Measurements from ENCODE around the gene TAF11.
"Not testable (repeated sequence)": the region's sequence is repeated elsewhere in the genome, so short reads cannot be mapped to it uniquely, and the experiment has no call there.

The TAF11 gene

DNA sequence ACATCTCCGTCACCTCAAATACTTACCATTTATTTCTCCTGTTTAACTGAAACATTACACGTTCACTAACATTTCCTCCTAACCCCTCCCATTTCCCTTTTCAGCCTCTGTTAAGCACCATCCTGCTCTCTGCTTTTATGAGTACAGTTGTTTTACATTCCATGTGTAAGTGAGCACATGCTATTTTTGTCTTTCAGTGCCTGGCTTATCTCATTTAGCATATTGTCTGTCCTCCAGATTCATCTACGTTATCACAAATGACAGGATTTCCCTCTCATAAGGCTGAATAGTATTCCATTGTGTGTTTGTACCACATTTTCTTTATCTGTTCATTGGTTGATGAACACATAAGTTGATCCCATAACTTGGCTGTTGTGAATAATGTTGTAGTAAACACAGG is 22.7 kb downstream of the TAF11 start:
- peak; percentile 85 for DNase-seq (ENCODE audit: low read depth)

DNA sequence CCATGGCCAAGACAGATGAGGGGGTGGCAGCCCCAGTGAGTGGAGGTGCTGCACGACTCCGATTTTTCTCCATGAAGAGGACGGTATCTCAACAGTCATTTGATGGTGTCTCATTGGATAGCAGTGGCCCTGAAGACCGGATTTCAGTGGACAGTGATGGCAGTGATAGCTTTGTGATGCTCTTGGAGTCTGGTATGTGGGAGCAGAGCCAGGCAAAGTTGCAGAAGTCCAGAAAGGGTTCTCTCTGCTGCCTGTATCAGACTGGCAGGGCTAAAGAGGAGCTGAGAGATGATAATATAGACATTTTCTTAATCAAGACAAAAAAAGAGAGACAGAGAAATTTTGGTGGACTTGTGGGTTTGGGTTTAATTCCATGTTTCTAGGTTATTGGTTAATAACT is 23.8 kb downstream of the TAF11 start:
- no peak for DNase-seq (ENCODE audit: low read depth)

DNA sequence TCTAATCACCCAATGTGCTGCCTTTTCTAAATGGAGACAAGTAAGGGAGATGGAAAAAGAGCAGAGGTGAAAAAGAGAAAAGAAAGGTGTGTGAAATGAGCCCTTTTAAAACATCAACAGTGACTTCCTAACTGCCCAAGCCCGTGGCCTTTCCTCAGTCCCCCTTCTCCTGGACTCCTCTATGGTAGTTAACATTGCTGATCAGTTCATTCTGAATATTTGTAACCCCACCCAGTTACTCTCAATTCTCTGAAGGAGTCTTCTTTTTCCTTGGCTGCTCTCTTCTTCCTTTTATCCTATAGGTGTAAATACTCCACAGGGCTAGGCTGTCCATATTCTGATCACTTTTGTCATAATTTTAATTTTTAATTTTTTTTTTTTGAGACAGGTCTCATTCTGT is 27.1 kb downstream of the TAF11 start:
- DNase-seq (ENCODE audit: low read depth): no peak

DNA sequence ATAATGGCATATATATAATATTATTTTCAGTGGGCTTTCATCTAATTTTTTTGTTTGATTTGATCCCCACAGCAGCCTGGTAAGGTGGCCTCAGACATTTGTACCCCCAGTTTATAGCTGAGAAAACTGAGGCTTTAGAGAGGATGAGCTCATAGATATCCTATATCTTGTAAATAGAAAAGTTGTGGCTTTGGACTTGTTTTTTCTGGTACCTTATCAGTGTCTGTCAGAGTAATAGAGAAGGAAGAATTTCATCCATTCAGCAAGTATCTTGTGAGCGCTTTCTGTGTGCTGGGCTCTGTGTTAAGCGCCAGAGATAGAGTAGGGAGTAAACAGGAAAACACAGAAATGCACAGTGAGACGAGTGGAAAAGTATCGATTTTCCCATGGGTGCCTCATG is 27.9 kb downstream of the TAF11 start:
- no peak for DNase-seq (ENCODE audit: low read depth)

DNA sequence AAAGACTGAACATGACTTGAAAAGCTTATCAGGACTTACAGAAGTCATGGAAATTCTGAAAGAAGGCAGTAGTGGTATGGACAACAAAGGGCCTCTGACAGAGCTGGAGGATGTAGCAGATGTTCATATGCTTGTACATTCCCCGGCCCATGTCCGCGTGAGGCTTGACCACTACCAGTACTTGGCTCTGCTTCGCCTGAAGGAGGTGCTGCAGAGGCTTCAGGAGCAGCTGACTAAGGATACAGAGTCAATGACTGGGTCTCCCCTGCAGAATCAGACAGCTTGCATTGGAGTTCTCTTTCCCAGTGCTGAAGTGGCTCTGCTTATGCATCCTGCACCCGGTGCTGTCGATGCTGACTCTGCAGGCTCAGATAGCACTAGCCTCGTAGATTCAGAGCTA is 29.2 kb downstream of the TAF11 start:
- no peak for DNase-seq (ENCODE audit: low read depth)

DNA sequence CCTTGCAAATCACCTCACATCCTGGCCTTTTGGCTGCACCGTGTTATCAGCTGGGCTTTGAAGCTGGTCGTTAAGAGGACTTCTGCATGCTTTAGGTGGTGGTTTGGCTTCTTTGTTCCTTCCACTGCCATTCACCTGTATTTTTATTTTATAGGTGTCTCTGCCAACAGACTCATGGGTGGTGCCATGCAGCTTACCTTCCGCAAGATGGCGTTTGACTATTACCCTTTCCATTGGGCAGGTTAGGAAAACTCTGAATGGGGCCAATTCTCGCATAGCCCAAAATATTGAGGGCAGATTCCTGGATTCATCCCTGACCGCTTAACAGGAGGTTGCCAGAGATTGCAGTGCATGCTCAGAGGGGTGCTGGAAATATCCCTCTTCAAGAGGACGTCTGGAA is 32.4 kb downstream of the TAF11 start:
- no peak for DNase-seq (ENCODE audit: low read depth)

DNA sequence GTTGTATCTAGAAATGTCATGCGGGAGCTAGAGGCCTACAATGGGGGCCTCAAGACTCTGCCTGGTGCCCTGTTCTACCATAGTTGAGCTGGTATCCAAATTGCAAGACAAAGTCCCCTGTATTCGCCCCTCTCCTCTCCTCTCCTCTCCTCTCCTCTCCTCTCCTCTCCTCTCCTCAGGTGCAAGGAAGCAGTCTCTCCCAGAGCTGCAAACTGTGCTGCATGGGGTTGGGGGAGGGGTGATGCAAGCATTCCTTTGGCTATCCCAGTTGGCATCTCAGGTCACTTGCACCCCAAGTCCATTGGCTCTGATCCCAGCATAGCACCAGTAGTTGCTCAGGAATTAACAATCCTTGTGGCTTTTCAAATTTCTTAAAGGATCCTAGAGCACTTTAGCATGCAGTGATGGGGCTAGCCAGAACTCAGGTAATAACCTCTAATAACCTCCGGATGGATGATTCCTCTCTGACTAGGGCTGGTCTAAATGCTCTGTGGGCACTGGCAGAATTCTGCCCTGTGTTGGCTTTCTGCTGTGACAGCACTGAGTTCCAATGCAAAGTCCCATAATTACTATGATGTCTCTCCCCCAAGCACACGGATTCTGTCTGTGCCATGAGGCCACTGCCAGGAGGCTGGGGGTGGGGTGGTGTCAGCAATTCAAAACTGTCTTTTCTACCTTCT is 35.3 kb downstream of the TAF11 start:
- no peak for DNase-seq (ENCODE audit: low read depth)

DNA sequence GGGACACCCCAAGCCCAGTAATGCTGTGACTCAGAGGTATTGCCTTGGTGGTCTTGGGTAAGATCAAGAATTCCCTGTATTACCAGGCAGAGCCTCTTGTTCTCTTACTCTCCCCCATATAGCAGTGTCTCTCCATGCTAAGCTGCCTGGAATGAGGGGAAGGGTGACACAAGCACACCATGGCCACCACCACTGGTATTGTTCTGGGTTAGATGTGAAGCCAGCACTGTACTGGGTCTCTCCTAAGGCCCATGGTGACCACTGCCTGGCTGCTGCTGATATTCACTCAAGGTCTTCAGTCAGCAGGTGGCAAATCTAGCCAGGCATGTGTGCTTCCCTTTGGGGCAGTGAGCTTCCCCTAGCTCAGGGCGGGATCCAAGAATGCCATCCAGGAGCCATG is 36.5 kb downstream of the TAF11 start:
- no peak for DNase-seq (ENCODE audit: low read depth)

DNA sequence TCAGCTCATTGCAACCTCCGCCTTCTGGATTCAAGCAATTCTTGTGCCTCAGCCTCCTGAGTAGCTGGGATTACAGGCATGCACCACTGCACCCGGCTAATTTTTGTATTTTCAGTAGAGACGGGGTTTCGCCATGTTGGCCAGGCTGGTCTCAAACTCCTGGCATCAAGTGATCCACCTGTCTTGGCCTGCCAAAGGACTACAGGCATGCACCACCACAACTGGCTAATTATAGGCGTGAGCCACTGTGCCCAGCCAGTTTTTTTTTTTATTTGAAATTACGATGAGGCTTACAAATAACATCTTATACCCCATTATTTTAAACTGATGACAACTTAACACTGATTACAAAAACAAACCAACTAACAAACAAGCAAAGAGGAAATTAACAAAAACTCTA is 38.8 kb downstream of the TAF11 start:
- not testable (repeated sequence) for DNase-seq (ENCODE audit: low read depth)

DNA sequence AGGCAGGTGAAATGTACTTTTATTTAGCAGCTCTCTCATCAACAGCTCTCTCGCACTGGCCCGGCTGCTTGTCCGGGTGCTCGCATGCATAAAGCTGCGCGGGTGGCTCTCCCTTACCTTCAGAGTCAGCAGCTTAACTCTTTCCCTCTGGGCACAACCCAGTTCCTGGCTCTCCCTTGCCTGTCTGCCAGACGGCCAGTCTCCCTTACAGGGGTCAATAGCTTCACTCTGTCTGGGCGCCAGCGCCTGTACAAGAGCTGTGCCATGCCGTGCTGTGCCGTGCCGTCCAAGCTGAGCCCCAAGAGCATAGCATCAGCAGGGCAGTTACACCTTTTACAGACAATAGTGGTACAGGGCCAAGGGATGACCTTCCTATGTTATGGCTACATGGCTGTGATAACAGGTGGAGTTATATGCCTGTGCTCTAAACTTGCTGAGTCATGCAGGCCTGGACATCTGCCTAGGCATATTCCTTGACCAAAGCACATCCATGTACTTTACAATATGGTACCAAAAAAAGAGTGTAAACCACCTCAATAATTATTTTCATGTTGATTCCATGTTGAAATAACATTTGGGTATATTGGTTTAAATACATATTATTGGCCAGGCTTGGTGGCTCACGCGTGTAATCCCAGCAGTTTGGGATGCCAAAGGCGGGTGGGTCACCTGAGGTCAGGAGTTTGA is 48.0 kb downstream of the TAF11 start:
- DNase-seq (ENCODE audit: low read depth): no peak

DNA sequence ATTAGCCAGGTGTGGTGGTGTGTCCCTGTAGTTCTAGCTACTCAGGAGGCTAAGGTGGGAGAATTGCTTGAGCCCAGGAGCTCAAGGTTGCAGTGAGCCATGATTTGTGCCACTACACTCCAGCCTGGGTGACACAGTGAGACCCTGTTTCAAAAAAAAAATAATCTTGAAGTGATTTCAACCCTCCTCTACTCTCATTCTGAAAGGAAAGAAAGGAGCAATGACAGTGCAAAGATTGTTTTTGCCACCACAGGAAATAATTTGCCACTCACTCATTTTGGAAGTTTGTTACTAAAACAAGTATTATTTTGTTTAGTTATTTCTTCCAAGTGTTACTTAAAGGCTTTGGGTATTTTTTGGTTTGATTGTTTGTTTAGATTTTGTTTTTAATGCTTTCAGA is 50.3 kb downstream of the TAF11 start:
- DNase-seq (ENCODE audit: low read depth): no peak

DNA sequence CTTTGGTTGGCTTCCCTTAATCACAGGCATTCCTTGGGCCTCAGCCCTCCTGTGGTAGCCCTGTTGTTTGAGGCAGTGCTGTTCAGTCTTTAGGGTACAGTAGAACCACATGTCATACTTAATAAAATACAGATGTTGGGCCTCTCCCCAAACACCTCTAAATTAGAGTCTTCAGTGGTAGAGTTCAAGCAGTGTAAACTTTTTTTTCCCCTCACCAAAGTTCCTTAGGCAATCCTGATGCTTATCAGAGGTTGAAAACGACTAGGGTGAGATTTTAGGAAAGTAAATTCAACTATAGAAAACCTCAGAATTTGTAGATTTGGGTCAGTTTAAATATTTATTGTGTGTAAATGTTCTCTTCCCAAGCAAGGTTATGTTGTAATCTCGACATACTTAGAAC is 51.4 kb downstream of the TAF11 start:
- no peak for DNase-seq (ENCODE audit: low read depth)

DNA sequence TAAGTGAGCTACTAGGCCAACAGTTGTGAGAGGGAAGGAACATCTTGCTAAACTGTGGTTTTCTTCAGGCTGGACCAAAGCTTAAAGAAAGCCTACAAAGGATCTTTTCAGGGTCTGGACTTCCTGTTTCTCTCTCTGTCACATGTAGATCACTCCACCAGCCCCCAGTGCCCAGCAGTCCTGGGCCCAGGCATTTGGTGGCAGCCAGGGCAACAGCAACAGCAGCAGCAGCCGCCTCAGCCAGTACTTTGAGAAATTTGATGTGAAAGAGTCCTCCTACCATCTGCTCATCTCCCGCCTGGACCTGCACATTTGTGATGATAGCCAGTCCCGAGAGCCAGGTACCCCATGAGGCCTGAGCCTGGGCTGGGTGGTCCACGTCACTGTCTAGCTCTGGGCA is 51.8 kb downstream of the TAF11 start:
- no peak for DNase-seq (ENCODE audit: low read depth)

DNA sequence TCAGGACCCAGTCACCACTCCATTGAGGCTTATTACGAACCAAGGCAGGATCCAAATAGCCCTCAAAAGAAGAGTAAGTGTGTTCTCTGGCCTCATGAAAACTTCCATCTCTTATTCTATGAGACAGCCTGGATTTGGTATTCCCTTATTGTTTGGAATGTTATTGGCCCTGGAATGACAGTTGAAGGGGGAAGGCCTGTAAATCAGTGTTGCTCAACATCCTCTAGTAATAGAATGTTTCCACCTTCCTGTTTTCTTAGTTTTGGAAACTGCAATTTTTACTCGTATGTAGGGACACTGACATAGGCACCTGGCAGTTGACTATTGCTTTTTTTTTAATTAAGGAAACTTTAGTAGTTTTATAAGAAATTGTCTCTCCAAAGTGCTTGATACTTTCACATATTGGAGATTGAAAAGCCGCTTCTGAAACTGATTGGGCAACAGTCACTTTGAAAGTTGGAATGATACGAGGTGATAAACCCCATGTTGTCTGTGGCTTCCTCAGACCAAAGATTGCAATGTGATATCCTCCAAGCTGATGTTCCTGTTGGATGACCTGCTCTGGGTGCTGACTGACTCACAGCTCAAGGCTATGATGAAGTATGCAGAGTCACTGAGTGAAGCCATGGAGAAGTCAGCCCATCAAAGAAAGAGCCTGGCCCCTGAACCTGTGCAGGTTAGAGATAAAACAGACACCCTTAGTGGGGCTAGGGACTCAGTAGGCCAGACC is 52.9 kb downstream of the TAF11 start:
- DNase-seq (ENCODE audit: low read depth): no peak

DNA sequence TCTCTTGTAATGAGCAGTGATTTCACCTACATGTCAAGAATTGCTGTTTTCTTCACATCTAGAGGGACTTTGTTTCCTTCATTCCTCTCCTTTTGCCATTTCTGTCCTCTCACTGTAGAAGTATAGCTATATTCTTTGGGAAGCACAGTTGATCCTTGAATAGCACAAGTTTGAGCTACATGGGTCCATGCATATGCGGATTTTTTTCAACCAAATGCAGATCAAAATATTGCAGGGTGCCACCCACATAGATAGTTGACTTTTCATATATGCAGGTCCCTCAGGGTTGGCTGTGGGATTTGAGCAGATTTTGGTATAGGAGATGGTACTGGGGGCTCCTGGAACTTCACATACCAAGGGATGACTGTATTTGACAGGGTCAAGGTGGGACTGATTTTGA is 54.9 kb downstream of the TAF11 start:
- no peak for DNase-seq (ENCODE audit: low read depth)

DNA sequence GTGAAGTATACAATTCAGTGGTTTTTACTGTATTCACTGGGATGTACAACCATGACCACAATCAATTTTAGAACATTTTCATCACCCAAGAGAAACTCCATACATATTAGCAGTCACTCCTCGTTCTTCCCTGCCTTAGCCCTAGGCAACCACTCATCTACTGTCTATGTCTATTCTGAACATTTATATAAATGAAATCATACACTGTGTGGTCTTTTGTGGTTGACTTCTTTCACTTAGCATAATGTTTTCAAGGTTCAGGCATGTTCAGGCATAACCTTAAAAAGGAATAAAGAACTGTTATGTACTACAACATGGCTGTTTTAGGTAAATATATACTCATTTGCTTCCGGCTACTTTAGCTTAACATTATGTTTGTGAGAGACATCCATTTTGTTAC is 58.7 kb downstream of the TAF11 start:
- no peak for DNase-seq (ENCODE audit: low read depth)
